Fibroblast of lung (primary cell): Measurements from ENCODE around the gene SERPIND1. TPM values are rescaled to one million over a fixed set of nuclear protein-coding genes. Genes with fewer than 3 reads are reported as not detected.

ENCODE experiments used
- DNase-seq, 2 donors: peaks; one replicate each; pipeline versions ENCODE4 v3.0.0 to v3.0.0-alpha.2; 2010; ENCODE audit warnings: low read depth in 2 of 2
- H2AFZ ChIP-seq: 2 replicates; pipeline ENCODE4 v1.5.1; 2012; ENCODE audit warnings: low read length, control low read depth, inconsistent platforms
- H3K27ac ChIP-seq: 2 replicates; pipeline ENCODE4 v1.5.1; 2011; ENCODE audit warnings: low read length, control low read depth; ENCODE audit not compliant: insufficient read depth
- H3K27me3 ChIP-seq: 2 replicates; pipeline ENCODE4 v1.5.1; 2011; ENCODE audit warnings: mild to moderate bottlenecking, low read length; ENCODE audit not compliant: control insufficient read depth, insufficient read depth
- H3K36me3 ChIP-seq: 2 replicates; pipeline ENCODE4 v1.5.1; 2011; ENCODE audit warnings: low read length; ENCODE audit not compliant: control insufficient read depth, insufficient read depth
- H3K4me1 ChIP-seq: 2 replicates; pipeline ENCODE4 v1.5.1; 2011; ENCODE audit warnings: low read length; ENCODE audit not compliant: control insufficient read depth, insufficient read depth; ENCODE audit errors: extremely low read depth
- H3K4me2 ChIP-seq: 2 replicates; pipeline ENCODE4 v1.5.1; 2011; ENCODE audit warnings: low read length, control low read depth; ENCODE audit not compliant: insufficient read depth; ENCODE audit errors: extremely low read depth
- H3K4me3 ChIP-seq, 4 experiments: fragments of 200-600 bp in 1 of 4; sonication (generic) in 1 of 4; replicated peaks in 1 of 4; 2 replicates each; pipeline ENCODE4 v1.5.1; 2011 to 2016; ENCODE audit warnings: low read length in 4 of 4, low read depth in 3 of 4, mild to moderate bottlenecking in 3 of 4, control low read depth in 2 of 4, inconsistent platforms in 1 of 4, mixed read lengths in 1 of 4; ENCODE audit not compliant: insufficient read depth in 1 of 4; ENCODE audit errors: control extremely low read depth in 1 of 4
- H3K79me2 ChIP-seq: 2 replicates; pipeline ENCODE4 v1.5.1; 2012; ENCODE audit warnings: mild to moderate bottlenecking, low read length, inconsistent platforms; ENCODE audit not compliant: control insufficient read depth, insufficient read depth
- H3K9ac ChIP-seq: 2 replicates; pipeline ENCODE4 v1.5.1; 2011; ENCODE audit warnings: mild to moderate bottlenecking, low read length, control low read depth; ENCODE audit not compliant: insufficient read depth
- H3K9me3 ChIP-seq: 2 replicates; pipeline ENCODE4 v1.5.1; 2012; ENCODE audit warnings: low read depth, low read length; ENCODE audit not compliant: control insufficient read depth, insufficient read depth
- H4K20me1 ChIP-seq: 2 replicates; pipeline ENCODE4 v1.5.1; 2011; ENCODE audit warnings: low read length; ENCODE audit not compliant: control insufficient read depth, insufficient read depth; ENCODE audit errors: extremely low read depth
- EZH2 ChIP-seq: IDR thresholded peaks from 2 replicates; pipeline ENCODE4 v1.5.1; 2012; ENCODE audit warnings: low read length, control low read depth, mild to moderate bottlenecking; ENCODE audit errors: missing control alignments
- polyA plus RNA-seq, 2 donors: library from polyadenylated mRNA; depleted of rRNA in 1 of 2; stranded (reverse) in 1 of 2; unstranded in 1 of 2; fragments of >200 nt; gene quantifications; 2 replicates each; pipeline ENCODE4 v1.2.1, GENCODE V29; 2011 to 2012; ENCODE audit warnings: missing spikeins in 1 of 2
- total RNA-seq: library from RNA; depleted of rRNA; stranded (reverse); fragments of >200 nt; gene quantifications from 2 replicates; pipeline ENCODE4 v1.2.1, GENCODE V29; 2014
- TF ChIP-seq, protein P1 (sequence below), 2 donors: IDR thresholded peaks in 1 of 2; conservative IDR thresholded peaks in 1 of 2; 1 replicate in 1 of 2; 2 replicates in 1 of 2; pipeline ENCODE4 v1.5.1; 2011 to 2012; ENCODE audit warnings: low read length in 2 of 2, control low read depth in 1 of 2, inconsistent platforms in 1 of 2, low read depth in 1 of 2, mild to moderate bottlenecking in 1 of 2

The SERPIND1 gene
- total and polyA plus RNA-seq, 2 donors (not counting 1 experiment from before 2014, with no cell fraction given), result 0.03 TPM; not detected in 1

DNA sequence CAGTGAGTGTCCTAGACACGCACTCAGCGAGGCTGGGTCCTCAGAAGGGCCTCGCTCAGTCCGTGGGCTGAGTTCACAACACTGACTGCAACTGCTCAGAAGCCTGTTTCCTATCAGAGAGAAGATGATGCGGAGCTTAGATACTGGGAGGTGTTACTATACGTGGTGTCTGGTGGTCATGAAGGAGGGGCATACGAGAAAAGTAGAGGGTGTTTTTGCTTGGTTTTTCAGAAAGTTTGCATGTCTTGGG lies 9.5 kb upstream of the SERPIND1 start:
- no peaks in the 10 kb centered on the region for H3K27me3 ChIP-seq
- H3K9ac ChIP-seq, result no peak overlapping the region
- no peak for TF ChIP-seq EZH2
- TF ChIP-seq, protein P1, sequence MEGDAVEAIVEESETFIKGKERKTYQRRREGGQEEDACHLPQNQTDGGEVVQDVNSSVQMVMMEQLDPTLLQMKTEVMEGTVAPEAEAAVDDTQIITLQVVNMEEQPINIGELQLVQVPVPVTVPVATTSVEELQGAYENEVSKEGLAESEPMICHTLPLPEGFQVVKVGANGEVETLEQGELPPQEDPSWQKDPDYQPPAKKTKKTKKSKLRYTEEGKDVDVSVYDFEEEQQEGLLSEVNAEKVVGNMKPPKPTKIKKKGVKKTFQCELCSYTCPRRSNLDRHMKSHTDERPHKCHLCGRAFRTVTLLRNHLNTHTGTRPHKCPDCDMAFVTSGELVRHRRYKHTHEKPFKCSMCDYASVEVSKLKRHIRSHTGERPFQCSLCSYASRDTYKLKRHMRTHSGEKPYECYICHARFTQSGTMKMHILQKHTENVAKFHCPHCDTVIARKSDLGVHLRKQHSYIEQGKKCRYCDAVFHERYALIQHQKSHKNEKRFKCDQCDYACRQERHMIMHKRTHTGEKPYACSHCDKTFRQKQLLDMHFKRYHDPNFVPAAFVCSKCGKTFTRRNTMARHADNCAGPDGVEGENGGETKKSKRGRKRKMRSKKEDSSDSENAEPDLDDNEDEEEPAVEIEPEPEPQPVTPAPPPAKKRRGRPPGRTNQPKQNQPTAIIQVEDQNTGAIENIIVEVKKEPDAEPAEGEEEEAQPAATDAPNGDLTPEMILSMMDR (conservative IDR thresholded peaks at IDR 0.05 in 1 of 2, IDR thresholded peaks at IDR 0.05 in 1 of 2; ENCODE audit: low read depth in 1 of 2, low read length in 2 of 2), result no peak
- no peak overlapping the region for H3K4me3 ChIP-seq
- peaks cover 8% of the 10 kb centered on the region for H3K36me3 ChIP-seq
- no peak for DNase-seq
- H3K4me2 ChIP-seq, result no peak overlapping the region
- no peaks in the 10 kb centered on the region for H3K4me1 ChIP-seq
- H3K9me3 ChIP-seq, result no peaks in the 10 kb centered on the region
- H2AFZ ChIP-seq, result no peak overlapping the region
- H3K27ac ChIP-seq, result no peak overlapping the region
- H3K79me2 ChIP-seq, result no peaks in the 10 kb centered on the region
- H4K20me1 ChIP-seq, result no peaks in the 10 kb centered on the region

DNA sequence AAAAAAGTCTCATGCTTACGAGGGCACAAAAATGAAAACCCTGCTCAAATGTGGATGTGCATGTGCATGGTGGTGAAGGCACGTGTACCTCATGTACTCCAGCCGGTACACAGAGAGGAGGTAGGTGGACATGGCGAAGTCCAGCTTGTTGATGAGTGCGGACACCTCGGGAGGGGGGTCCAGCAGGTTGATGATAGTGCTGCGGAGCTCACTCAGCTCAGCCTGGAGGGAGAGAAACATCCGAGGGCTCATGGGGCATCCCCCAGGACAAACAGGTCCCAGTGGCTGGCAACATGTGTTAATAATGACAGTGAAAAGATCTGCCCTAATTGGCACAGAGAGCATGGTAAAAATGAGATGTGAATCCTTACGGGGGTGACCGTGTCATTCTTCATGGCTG lies 9.2 kb upstream of the SERPIND1 start:
- Histone ChIP-seq H3K27ac (no peak overlapping the region), H3K9ac (no peak overlapping the region), H3K27me3 (no peaks in the 10 kb centered on the region), H3K9me3 (no peaks in the 10 kb centered on the region), H2AFZ (no peak overlapping the region), H3K4me1 (no peaks in the 10 kb centered on the region), H3K4me2 (no peak overlapping the region), H3K36me3 (peaks cover 8% of the 10 kb centered on the region), H4K20me1 (no peaks in the 10 kb centered on the region), H3K4me3 (no peak overlapping the region), H3K79me2 (no peaks in the 10 kb centered on the region)
- DNase-seq, result no peak
- TF ChIP-seq, protein P1 (conservative IDR thresholded peaks at IDR 0.05 in 1 of 2, IDR thresholded peaks at IDR 0.05 in 1 of 2; ENCODE audit: low read depth in 1 of 2, low read length in 2 of 2), result no peak
- TF ChIP-seq EZH2, result no peak

DNA sequence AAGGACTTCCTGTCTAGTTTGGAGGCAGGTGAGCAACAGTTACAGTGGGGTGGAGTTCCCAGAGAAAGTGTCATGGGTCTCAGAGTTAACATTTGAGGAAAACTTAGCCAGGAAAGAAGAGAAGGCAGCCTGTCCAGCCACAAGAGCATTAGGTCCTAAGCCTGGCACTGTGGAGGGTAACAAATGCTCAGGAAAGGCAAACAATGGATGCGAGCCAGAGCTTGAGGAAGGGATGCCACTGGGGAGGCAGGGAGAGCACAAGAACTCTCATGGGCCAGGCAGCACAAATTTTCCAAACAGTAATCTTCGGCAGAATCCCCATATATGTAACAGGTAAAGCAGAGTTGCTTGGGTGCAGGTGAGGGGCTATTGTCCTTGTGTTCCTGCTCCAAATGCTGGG lies 8.0 kb upstream of the SERPIND1 start:
- Histone ChIP-seq H2AFZ (no peak overlapping the region), H3K36me3 (peaks cover 8% of the 10 kb centered on the region), H3K79me2 (no peaks in the 10 kb centered on the region), H3K4me3 (no peak overlapping the region), H4K20me1 (no peaks in the 10 kb centered on the region), H3K9me3 (no peaks in the 10 kb centered on the region), H3K4me1 (no peaks in the 10 kb centered on the region), H3K27ac (no peak overlapping the region), H3K4me2 (no peak overlapping the region), H3K9ac (no peak overlapping the region), H3K27me3 (no peaks in the 10 kb centered on the region)
- TF ChIP-seq EZH2, result no peak
- TF ChIP-seq, protein P1 (conservative IDR thresholded peaks at IDR 0.05 in 1 of 2, IDR thresholded peaks at IDR 0.05 in 1 of 2; ENCODE audit: low read depth in 1 of 2, low read length in 2 of 2), result no peak
- DNase-seq, result no peak
